SK-N-MC (cell line): ENCODE results near the gene PPP1R1C.
A peak's percentile ranks its signal among the peaks of the same experiment; 100 is the strongest.

Source experiments
- EZH2 ChIP-seq: fragments of 200-600 bp; sonication (generic); IDR thresholded peaks from one replicate; pipeline ENCODE4 v1.6.1; 2017; ENCODE audit warnings: antibody characterized with exemption
- POLR2AphosphoS5 ChIP-seq: IDR thresholded peaks from 2 replicates; pipeline ENCODE4 v1.6.1; 2012; ENCODE audit warnings: mild to moderate bottlenecking, low read depth, low read length, borderline replicate concordance

DNA sequence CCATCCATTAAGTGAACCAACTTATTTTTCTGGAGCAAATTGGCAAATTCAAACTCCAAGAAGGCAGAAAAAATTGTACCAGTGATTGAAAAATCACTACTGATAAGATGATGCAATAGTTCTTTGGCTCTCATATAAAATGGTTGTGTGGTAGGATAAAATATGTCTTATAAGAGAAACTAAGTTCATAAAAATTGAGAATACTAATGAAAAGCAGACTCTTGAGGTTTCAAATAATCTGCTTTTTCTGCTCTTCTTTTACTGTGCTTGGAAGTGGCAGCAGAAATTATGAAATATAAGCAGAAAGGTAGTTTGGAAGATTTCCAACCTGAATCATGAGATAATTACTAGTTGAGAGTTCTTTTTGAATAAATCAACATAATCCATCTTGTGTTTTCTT, 61.9 kb downstream of the PPP1R1C start:
- TF ChIP-seq POLR2AphosphoS5 (peak; percentile 59; the same call in 1 of the 2 replicates), EZH2 (no peak)
